ENCODE results near the gene RAB8B. TPM values are rescaled to one million over a fixed set of nuclear protein-coding genes. Genes with fewer than 3 reads are reported as not detected.

RAB8B gene
- total and polyA plus RNA-seq, 2 of the 13 experiments (the other 11 are each of a cell fraction or from before 2014, with no cell fraction given): 6.8 to 14.2 TPM

DNA sequence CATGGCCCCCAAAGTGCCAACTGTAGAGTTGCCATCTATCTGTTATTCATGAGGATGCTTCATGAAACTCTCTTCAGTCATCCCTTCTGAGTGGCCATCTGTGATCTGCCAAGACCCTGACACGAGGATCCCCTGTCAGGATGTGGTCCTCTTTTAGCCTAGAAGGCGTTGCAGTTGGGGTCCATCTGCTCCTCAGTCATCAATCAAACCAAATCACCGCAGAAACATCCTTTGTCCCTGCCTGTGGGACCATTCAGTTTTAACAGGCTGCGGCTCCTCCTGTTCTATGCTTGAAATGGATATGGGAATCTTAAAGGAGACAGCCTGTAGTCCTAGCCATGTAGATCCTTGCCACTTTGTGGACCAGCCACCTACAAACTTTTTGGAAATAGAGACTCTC, 26.2 kb upstream of the RAB8B start (continued):
- TF ChIP-seq, protein P1, sequence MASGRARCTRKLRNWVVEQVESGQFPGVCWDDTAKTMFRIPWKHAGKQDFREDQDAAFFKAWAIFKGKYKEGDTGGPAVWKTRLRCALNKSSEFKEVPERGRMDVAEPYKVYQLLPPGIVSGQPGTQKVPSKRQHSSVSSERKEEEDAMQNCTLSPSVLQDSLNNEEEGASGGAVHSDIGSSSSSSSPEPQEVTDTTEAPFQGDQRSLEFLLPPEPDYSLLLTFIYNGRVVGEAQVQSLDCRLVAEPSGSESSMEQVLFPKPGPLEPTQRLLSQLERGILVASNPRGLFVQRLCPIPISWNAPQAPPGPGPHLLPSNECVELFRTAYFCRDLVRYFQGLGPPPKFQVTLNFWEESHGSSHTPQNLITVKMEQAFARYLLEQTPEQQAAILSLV (CRISPR knock-in tag; IDR thresholded peaks at IDR 0.05; ENCODE audit: borderline replicate concordance): no peak
- TF ChIP-seq ZNF709 (CRISPR knock-in tag; IDR thresholded peaks at IDR 0.05) (no peak), ZNF33B (CRISPR knock-in tag; IDR thresholded peaks at IDR 0.05) (no peak), GFI1 (CRISPR knock-in tag; IDR thresholded peaks at IDR 0.05; ENCODE audit: borderline replicate concordance) (no peak), ZNF24 (IDR thresholded peaks at IDR 0.05) (no peak)
- TF ChIP-seq, protein P2, sequence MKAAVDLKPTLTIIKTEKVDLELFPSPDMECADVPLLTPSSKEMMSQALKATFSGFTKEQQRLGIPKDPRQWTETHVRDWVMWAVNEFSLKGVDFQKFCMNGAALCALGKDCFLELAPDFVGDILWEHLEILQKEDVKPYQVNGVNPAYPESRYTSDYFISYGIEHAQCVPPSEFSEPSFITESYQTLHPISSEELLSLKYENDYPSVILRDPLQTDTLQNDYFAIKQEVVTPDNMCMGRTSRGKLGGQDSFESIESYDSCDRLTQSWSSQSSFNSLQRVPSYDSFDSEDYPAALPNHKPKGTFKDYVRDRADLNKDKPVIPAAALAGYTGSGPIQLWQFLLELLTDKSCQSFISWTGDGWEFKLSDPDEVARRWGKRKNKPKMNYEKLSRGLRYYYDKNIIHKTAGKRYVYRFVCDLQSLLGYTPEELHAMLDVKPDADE (CRISPR knock-in tag; IDR thresholded peaks at IDR 0.05): no peak

DNA sequence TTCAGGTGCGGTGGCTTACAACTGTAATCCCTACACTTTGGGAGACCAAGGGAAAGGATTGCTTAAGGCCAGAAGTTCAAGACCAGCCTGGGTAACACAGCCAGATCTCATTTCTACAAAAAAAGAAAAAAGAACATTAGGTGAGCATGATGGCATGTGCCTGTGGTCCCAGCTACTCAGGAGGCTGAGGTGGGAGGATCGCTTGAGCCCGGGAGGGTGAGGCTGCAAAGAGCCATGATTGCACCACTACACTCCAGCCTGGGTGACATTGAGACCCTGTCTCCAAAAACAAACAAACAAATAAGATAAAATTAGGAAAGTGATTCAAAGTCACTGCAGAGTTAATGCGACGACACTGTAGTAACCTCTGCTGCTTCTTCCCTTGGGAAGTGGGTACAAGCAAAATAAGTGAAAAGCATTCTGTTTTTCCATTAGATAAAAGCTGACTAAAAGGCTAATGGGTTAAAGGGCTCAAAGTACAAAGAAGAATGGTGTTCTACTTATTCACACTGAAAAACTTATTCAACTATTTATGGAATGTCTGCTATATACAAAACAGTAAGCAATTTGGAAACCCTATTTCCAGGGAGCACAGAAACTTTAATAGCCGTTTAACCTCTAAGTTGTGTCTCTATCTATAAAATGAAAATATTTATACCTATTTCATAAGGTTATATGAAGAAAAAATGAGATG, 24.1 kb upstream of the RAB8B start:
- WGBS (ENCODE audit: low lambda C conversion rate): 36% methylated on average over 6 of the region's 6 CpGs
- ChIA-PET CTCF (ENCODE audit: low intra/inter-chr PET ratio, low total read pairs) (no interaction called here), POLR2A (interaction anchor here (1.2 kb wide), 1 partner anchor 8 kb away, joined by 5 read pairs; the partner anchor contains the start of gene RPS27L)
- Histone ChIP-seq H3K27ac (ENCODE audit: extremely low read length, insufficient read depth, low read length) (no peak overlapping the region), H3K4me2 (ENCODE audit: low read depth, low read length) (no peak overlapping the region), H3K27me3 (ENCODE audit: control insufficient read depth in 1 of 2, insufficient read depth in 2 of 2, low read length in 2 of 2) (peaks cover 0 to 6% of the 10 kb centered on the region in 2 experiments; a peak in 1 of 5 replicates), H3K4me3 (replicated peaks in 1 of 3; ENCODE audit: insufficient read depth in 1 of 3, low read depth in 2 of 3, low read length in 3 of 3) (no peak overlapping the region), H3K4me1 (ENCODE audit: insufficient read depth, low read length) (peaks cover 14% of the 10 kb centered on the region), H3K36me3 (replicated peaks in 1 of 2; ENCODE audit: control insufficient read depth in 1 of 2, insufficient read depth in 2 of 2, low read length in 2 of 2) (no peaks in the 10 kb centered on the region), H4K20me1 (ENCODE audit: insufficient read depth, low read length) (no peaks in the 10 kb centered on the region), H3K9me3 (ENCODE audit: low read length) (no peaks in the 10 kb centered on the region), H3K79me2 (ENCODE audit: insufficient read depth, low read length) (no peaks in the 10 kb centered on the region), H3K9ac (ENCODE audit: insufficient read depth, low read depth, low read length) (no peak overlapping the region), H2AFZ (ENCODE audit: low read length) (no peak overlapping the region)
- ATAC-seq (no peak), DNase-seq (ENCODE audit: low spot score) (no peak), FAIRE-seq (no peak)
- in situ Hi-C loops (cut with HindIII; ENCODE audit: extremely low pct_ligation_motif_present, low pct_unique_long_range_greater_than_20kb) (loop anchor here (25.0 kb wide), 1 partner anchor 247 kb away; no protein-coding TSS in a partner anchor), intact Hi-C loops (cut with micrococcal nuclease; ENCODE audit: unreplicated experiment) (no loop called here)
- TF ChIP-seq CENPX (CRISPR knock-in tag; IDR thresholded peaks at IDR 0.05): no peak
- no peak for TF ChIP-seq MEF2D (CRISPR knock-in tag; IDR thresholded peaks at IDR 0.05)
- peak; percentile 57; the same call in 1 of the 2 replicates for TF ChIP-seq ZNF652 (CRISPR knock-in tag; IDR thresholded peaks at IDR 0.05; ENCODE audit: borderline replicate concordance, low read depth)
- TF ChIP-seq, protein P3, sequence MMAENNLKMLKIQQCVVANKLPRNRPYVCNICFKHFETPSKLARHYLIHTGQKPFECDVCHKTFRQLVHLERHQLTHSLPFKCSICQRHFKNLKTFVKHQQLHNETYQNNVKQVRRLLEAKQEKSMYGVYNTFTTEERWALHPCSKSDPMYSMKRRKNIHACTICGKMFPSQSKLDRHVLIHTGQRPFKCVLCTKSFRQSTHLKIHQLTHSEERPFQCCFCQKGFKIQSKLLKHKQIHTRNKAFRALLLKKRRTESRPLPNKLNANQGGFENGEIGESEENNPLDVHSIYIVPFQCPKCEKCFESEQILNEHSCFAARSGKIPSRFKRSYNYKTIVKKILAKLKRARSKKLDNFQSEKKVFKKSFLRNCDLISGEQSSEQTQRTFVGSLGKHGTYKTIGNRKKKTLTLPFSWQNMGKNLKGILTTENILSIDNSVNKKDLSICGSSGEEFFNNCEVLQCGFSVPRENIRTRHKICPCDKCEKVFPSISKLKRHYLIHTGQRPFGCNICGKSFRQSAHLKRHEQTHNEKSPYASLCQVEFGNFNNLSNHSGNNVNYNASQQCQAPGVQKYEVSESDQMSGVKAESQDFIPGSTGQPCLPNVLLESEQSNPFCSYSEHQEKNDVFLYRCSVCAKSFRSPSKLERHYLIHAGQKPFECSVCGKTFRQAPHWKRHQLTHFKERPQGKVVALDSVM (CRISPR knock-in tag; IDR thresholded peaks at IDR 0.05): peak; percentile 90
- no TSS peak for BruUV-seq (replicated peaks)

Measured in HepG2 (cell line).